Retinal pigment epithelial cell (primary cell): Measurements from ENCODE around the gene TGM1.

Source experiments
- DNase-seq: peaks from one replicate; pipeline ENCODE4 v3.0.0-alpha.2; 2010; ENCODE audit warnings: low read depth
- H3K4me3 ChIP-seq: 2 replicates; pipeline ENCODE4 v1.5.1; 2011; ENCODE audit warnings: mild to moderate bottlenecking, low read length, control low read depth, moderate library complexity
- CTCF ChIP-seq: conservative IDR thresholded peaks from 2 replicates; pipeline ENCODE4 v1.5.1; 2011; ENCODE audit warnings: low read depth, low read length, control low read depth, inconsistent platforms

Gene TGM1

GRCh38 chr14:24298892-24299254, 35.9 kb upstream of the TGM1 start:
- peak overlapping the region; percentile 95 for H3K4me3 ChIP-seq
- no peak for TF ChIP-seq CTCF
- no peak for DNase-seq

GRCh38 chr14:24297190-24297964, 34.4 kb upstream of the TGM1 start:
- H3K4me3 ChIP-seq: no peak overlapping the region
- peak; percentile 71 for TF ChIP-seq CTCF

GRCh38 chr14:24296341-24297157, 33.6 kb upstream of the TGM1 start:
- H3K4me3 ChIP-seq: no peak overlapping the region
- TF ChIP-seq CTCF: peak; percentile 77
- DNase-seq: peak; percentile 68

More at GRCh38 chr14:24297190-24297964, 34.4 kb upstream of the TGM1 start:
- DNase-seq: no peak

- no peak for TF ChIP-seq CTCF
- H3K4me3 ChIP-seq: no peak overlapping the region
- no peak for DNase-seq
Measured at GRCh38 chr14:24293525-24293924, 30.5 kb upstream of the TGM1 start.

GRCh38 chr14:24292118-24292807, 29.3 kb upstream of the TGM1 start:
- no peak overlapping the region for H3K4me3 ChIP-seq
- no peak for DNase-seq
- TF ChIP-seq CTCF: no peak

GRCh38 chr14:24291446-24292117, 28.6 kb upstream of the TGM1 start:
- TF ChIP-seq CTCF: no peak
- DNase-seq: no peak
- no peak overlapping the region for H3K4me3 ChIP-seq
